ENCODE results near the gene NXN.
A peak's percentile ranks its signal among the peaks of the same experiment; 100 is the strongest.
"Not testable (repeated sequence)": the region's sequence is repeated elsewhere in the genome, so short reads cannot be mapped to it uniquely, and the experiment has no call there.

Gene NXN

DNA sequence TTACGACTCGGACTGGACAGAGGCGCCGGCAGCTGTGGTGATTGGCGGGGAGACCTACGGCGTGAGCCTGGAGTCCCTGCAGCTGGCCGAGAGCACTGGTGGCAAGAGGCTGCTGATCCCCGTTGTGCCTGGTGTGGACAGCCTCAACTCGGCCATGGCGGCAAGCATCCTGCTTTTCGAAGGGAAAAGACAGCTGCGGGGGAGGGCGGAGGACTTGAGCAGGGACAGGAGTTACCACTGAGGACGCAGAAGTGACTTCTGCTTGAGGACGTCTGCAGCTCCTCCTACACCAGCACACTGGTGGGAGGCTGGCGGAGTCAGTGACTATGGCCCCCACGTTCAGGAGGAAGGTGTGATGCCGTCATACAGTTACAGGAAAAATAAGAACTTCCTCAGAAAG is 187.7 kb downstream of the NXN start:
- DNase-seq: no peak

- not testable (repeated sequence) for DNase-seq
Measured at GRCh38 chr17:790874-791247, 188.7 kb downstream of the NXN start.

DNA sequence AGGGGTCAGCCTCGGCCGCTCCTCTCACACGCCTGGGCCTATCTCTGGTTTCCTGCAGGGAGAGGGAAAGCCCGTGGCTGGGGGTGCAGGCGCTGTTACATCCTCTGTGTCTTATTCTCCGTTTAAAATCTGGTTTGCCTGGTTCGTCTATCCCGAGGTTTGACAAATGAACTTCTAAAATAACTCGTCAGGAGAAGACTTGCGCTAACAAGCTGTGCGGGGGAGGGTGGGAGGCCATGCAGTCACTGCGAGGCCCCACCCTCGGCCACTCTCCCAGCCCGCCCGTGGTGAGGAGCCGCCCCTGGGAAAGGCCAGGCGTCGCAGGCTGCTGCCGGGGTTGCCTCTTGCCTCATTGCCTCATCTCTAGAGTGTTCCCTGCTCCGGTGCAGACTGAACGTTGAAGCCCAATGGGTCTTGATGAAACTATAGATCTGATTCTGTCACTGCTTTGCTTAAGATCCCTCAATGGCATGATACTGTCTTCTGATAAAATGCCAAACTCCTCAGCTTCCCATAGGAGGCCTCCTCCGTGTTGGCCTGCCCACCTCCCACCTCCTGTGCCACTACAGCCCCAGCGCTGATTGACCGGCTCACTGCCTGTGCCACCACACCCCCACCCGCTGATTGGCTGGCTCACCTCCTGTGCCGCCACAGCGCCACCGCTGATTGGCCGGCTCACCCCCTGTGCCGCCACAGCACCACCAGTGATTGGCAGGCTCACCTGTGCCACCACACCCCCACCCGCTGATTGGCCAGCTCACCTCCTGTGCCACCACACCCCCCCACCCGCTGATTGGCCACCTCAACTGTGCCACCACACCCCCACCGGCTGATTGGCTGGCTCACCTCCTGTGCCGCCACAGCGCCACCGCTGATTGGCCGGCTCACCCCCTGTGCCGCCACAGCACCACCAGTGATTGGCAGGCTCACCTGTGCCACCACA is 189.4 kb downstream of the NXN start:
- not testable (repeated sequence) for DNase-seq

GRCh38 chr17:789160-789840 is 190.3 kb downstream of the NXN start:
- no peak for DNase-seq

DNA sequence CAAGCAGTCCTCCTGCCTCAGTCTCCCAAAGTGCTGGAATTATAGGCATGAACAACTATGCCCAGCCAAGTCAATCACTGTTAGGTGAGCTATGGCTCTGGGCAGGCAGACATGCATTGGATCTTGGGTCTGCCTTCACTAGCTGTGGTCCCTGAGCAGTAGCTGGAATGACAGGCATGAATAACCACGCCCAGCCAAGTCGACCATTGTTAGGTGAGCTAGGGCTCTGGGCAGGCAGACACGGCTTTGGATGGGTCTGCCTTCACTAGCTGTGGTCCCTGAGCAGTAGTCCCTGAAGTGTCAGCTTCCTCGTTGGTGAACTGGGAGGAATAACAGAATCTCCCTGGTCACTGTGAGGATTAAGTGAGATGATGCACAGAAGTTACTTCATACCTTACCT is 191.0 kb downstream of the NXN start:
- no peak for DNase-seq

GRCh38 chr17:787641-788221 is 191.8 kb downstream of the NXN start:
- DNase-seq: no peak

- not testable (repeated sequence) for DNase-seq
Measured at GRCh38 chr17:785901-786300, 193.7 kb downstream of the NXN start.

GRCh38 chr17:784143-784542 is 195.4 kb downstream of the NXN start:
- DNase-seq: no peak

DNA sequence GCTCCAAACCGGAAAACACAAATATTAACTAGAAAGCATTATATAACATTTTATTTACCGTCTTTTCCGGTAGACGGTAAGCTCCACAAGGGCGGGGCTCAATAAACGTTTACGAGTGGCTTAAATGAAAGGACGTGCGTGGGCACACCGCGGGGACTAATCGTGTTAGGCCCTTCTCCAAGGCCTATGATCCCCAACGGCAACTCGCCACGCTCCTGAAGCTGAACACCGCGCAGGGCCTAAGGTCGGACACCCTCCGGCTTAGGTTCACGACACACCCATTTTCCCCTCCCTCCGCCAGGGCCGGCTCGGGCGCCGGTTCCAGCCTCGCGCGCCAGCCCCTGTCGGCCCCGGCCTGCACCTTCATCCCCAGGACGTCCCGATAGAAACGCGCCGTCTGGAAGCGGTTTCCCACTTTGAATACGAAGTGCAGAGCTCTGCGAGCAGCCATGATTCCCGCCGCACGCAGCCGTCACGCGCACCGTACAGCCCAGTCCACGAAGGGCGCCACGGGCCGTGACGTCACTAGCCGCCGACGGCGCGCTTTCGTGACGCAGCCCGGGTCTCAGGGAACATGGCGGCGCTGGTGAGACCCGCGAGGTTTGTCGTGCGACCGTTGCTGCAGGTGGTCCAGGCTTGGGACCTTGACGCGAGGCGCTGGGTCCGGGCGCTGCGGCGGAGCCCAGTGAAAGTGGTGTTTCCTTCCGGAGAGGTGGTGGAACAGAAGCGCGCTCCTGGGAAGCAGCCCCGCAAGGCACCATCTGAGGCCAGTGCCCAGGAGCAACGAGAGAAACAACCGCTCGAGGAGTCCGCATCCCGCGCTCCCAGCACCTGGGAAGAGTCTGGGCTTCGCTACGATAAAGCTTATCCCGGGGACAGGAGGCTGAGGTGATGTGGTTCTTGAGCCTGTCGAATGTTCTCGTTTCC is 197.5 kb downstream of the NXN start, which contains the start of the genes GLOD4 and MRM3:
GLOD4 (minus strand) TSS at position 476 of the 927 bp plus-strand sequence; CDS start at position 451, 25 bp downstream.
MRM3 (plus strand) TSS at position 549 of the 927 bp plus-strand sequence; CDS start at position 575, 26 bp downstream.
- peak; percentile 96 for DNase-seq

DNA sequence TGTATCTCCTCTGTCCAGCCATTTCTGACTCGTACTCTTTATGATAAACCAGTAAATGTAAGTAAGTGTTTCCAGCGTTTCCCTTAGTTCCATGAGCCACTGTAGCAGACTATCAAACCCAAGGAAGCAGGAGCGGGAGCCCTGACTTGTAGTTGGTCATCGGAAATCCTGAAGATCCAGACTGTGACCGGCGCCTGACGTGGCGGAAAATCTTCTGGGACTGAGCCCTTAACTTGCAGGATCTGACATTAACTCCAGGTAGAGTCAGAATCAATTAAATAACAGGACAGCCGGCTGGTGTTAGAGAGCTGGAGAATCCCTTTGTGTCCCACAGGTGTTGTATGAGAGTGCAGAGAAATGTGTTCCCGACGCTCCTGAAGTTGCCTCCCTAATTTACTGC is 201.5 kb downstream of the NXN start:
- no peak for DNase-seq

DNA sequence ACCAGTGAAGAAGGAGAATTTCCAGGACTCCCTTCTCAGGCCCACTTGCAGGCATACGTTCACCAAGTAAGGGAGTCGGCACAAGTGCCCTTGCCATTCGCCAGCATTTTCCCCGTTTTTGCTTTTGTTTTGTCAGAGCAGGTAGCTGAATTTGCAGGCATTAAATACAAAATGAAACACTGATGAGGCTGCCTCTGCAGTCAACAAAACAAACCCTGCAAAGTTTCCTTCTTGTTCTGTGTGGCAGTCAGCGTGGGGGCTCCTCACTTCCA is 205.3 kb downstream of the NXN start:
- DNase-seq: no peak

- peak; percentile 44 for DNase-seq
Measured at GRCh38 chr17:773467-774312, 205.9 kb downstream of the NXN start.

DNA sequence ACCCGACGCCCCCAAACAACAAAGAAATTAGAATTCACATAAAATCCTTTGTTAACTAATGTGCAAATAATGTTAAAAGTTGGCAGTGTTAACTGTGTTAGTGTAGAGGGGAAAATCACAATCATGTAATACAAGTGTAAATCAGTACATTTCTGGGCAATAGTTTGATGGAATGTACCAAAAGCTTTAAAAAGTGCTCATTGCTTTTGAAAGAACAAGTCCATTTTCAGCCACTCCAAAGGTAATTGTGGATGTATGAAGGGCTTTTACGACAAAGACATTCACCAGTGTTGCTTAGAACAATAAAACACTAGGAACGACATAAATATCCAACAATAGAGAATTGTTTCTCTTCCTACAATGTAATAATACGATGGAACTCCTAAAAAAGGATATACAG is 206.6 kb downstream of the NXN start:
- no peak for DNase-seq

GRCh38 chr17:767076-767475 is 212.5 kb downstream of the NXN start:
- DNase-seq: no peak

DNA sequence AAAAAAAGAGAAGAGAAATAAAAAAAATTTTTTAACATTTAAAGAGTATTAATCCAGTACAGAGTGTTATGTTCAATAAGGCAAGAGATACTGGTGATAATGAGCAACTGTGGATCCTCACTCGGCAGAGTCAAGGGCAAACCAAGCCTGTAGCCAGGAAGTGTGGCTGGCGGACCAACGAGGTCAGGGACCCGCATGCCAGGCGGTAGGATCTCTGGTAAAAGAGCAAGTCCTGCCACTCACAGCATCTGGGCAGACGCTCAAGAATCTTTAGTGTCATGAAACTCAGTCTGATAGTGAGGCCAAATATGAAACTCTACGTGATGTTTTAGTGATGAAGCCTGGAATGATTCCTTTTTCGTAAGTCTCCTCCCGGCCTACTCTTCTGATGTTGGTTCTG is 219.2 kb downstream of the NXN start:
- DNase-seq: no peak

- DNase-seq: no peak
Measured at GRCh38 chr17:759964-760363, 219.6 kb downstream of the NXN start.

DNA sequence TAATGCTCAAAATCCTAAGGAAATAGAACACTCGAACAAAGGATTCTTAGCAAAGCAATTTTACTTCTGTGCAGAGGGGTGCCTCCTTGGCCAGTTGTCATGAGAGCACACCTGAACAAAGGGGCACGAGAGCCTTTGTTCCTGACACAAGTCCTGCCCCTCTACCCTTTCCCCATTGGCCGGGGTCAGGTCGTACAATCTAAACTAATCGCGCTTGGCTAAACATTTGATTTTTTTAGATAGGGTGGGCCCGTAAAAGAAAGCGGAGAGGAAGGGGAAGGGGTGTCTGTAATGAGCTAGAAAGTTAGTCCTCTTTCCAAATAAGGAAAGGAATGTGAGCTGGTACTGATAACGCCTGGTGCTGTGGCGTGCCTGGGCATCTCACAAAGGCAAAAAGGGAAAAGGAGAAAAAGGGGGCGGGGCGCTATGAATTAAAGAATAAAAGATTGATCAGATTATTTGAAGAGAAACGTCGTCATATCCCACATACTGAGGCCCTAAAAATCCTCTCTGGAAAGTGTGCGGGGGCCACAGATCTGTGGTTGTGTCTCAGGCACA is 223.5 kb downstream of the NXN start:
- DNase-seq: not testable (repeated sequence)

DNA sequence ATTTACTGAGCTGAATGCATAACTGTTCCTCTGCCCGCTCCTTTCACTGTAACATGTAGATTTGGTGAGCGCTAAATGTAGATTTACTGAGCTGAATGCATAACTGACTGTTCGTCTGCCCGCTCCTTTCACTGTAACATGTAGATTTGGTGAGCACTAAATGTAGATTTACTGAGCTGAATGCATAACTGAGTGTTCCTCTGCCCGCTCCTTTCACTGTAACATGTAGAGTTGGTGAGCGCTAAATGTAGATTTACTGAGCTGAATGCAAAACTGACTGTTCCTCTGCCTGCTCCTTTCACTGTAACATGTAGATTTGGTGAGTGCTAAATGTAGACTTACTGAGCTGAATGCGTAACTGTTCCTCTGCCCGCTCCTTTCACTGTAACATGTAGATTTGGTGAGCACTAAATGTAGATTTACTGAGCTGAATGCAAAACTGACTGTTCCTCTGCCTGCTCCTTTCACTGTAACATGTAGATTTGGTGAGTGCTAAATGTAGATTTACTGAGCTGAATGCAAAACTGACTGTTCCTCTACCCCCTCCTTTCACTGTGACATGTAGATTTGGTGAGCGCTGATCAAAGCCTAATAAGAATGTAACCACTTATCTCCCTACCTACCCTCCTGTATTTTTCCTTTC is 224.1 kb downstream of the NXN start:
- DNase-seq: not testable (repeated sequence)

DNA sequence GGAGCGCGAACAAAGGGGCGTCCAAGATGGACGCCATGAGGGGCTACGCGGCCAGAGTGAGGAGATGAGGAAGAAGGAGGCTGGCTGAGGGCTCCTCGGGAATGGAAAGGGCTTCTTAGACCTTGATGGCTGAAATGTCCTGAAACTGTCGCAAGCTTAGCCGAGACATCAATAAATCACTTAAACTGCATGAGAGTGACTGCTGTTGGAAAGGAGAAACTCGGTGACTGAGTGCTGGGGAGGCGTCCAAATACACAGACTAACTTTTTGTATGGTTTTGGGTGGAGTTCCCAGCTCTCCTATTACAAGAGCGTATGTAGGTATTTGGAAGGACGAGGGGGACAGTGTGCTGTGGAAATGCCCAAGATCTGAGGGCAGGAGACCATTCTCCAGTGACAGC is 226.2 kb downstream of the NXN start:
- no peak for DNase-seq

DNA sequence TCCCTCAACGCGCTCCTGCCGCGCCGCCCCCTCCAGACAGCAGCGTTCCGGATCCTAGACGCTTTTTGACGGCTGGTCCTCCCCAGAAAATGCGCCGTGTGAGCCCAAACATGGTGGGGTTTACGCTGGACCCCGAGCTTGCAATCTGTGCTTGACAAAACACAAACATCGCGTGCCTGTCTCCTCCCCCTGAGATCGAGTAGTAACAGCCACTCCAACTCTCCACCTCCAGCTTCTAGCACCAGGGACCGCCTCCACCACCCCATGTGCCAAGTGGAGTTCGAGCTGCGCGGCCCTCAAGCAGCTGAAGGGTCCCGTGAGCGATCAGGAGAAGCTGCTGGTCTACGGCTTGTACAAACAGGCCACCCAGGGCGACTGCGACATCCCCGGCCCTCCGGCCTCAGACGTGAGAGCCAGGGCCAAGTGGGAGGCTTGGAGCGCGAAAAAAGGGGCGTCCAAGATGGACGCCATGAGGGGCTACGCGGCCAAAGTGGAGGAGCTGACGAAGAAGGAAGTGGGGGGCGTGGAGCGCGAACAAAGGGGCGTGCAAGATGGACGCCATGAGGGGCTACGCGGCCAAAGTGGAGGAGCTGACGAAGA is 226.9 kb downstream of the NXN start:
- peak; percentile 34 for DNase-seq
